NCI-H345 treated with DMSO at 0.1 percent for 48 hours (cell line): ENCODE measurements around the gene CD4.

Experiments used
- DNase-seq: peaks from one replicate; lab custom pipeline; 2025; ENCODE audit not compliant: unreplicated experiment; lab: John Stamatoyannopoulos, UW

CD4 gene

DNA sequence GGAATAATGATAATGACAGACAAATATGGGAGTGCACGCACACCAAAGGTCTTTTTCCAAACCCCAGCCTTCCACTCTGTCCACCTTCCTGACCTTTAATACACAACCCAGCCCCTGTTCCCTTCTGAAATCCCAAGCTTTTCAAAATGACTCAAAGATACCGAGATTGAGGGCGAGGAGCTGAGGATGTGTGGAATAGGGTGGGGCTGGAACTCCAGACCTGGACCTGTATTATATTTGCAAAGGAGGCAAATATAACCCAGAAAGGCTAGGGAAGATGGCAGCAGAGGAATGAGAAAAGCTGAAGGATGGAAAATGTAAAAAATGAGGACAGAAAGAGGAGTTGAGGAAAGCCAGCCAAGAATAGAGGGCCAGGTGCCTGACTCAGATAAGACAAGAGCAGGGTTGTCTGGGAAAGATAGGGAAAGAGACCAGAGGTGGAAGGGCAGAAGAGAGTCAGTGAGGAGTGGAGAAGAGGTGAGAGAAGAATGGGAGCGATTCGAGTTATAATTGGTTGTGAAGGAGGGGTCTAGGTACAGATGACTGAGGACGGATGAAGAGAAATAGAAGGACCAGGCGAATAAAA, 24.2 kb upstream of the CD4 start:
- no peak for DNase-seq

DNA sequence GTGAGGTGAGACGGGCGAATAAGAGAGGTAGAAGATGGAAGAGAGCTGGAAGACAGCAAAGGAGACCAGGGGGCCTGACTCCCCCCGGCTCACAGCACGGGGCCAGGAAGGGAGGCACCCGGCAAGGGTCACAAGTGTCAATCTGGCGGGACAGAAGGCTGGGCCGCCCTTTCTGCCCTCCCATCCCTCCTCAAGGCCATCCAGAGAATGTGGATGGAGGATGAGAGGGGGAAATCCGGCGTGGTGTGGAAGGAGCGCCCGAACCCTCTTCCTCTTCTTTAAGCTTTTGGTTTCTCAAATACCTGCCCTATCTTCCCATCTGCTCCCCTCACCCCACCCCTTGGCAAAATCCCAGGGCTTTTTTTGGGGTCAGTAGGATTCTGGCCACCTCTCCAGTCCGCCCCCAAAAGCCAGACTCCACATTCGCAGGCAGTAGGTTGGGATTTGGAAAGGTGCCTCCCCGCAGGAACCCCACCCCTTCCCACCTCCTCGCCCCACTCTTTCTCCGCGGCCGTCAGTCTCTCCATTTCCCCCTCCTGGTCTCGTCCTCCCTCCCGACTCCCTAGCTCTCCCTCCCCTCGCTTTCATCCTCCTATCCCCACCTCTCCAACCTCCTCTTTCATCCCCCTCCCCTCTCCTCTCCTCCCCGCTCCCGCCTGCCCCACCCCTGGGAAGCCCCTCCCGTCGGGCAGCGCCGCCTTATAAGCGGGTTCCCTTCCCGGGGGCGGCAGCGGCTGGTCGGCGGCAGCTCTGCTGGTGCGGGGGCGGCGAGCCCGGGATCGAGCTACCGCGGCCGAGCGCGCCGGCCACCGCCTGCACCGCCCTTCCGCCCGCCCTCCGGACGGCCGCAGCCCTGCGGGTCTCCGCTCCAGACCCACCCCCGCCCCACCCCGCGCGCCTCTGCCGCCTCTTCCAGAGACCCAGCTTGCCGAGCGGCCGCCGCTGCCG, 23.4 kb upstream of the CD4 start, which contains the start of gene PTMS:
Gene PTMS, plus strand, starts transcription at position 730 of the 948 bp plus-strand sequence. CDS start 343 bp downstream, outside the sequence.
- peak; percentile 87 for DNase-seq

DNA sequence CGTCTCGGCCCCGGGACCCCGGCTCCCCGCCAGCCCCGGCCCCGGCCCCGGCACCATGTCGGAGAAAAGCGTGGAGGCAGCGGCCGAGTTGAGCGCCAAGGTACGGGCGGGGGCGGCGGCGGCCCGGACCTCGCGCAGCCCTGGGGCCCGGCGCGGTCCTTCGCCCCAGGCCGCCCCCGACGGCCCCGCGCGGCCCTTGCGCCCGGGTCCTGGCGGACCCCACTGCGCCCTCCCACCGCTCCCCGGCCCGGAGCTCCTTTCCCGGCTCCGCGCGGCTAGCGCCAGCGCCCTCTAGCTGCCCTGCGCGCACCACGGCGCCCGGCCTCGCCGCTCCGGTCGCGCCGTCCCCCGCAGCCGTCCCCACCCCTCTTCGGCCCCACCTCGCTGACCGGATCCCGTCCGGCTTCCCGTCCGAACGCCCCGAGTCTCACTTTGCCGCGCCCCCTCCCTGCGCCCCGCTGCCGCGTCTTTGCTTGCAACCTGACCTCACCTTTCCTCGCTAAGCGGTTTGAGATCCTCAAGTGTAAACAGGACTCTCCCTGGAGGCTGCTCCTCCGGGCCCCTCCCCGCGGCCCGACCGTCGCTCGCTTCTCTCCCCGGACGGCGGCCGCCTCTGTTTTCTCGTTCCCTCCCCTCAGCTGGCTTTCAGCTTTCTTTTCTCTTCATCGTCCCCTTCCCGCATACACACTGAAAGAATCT, 22.5 kb upstream of the CD4 start:
- peak; percentile 52 for DNase-seq

- no peak for DNase-seq
These were observed 21.7 kb upstream of the CD4 start for GRCh38 chr12:6767353-6768319.

DNA sequence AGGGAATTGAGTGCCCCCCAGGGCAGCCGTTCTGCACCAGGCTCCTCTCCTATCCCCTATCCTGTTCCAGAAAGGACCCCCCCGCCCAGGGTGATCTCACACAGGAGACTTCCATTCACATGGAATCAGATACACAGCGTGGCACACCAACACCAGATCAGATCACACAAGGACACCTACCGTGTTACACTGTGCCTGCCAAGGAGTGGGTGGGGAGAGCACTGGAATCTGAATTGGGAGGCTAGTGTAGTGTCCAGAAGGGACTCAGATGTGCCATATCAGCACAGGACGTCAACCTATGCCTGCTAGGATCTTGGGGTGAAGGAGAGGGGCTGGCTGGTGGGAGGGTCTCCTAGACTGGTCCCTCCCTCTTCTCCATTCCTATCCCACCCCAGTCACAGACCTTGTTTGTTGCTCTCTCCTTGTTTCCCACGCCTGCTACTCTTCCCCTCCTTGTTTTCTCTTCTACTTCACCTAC, 20.9 kb upstream of the CD4 start:
- no peak for DNase-seq

DNA sequence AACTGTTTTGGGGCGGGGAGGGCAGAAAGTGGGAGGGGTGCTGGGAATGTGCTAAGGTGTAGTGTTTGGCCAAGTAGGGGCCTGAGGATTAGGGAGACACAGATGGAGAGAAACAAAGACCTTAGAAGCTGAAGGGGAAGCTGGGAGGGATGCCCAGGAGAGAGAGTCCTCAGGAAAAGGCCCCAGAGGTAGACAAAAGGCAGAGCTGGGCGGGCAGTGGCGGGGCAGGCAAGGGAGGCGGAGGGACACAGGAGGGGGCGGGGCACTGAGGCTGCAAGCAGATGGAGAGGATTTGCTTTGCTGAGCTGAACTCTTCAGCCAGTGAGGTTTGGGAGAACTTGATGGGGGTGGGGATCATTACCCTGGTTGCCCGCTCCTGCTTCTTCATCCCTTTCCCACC, 20.3 kb upstream of the CD4 start:
- DNase-seq = no peak

GRCh38 chr12:6769666-6770065, 19.7 kb upstream of the CD4 start:
- no peak for DNase-seq

- no peak for DNase-seq
These were observed 19.2 kb upstream of the CD4 start for GRCh38 chr12:6770094-6770493.

GRCh38 chr12:6770600-6770999, 18.7 kb upstream of the CD4 start:
- DNase-seq = no peak

GRCh38 chr12:6771091-6771495, 18.2 kb upstream of the CD4 start:
- no peak for DNase-seq

GRCh38 chr12:6771509-6772330, 17.6 kb upstream of the CD4 start:
- no peak for DNase-seq

DNA sequence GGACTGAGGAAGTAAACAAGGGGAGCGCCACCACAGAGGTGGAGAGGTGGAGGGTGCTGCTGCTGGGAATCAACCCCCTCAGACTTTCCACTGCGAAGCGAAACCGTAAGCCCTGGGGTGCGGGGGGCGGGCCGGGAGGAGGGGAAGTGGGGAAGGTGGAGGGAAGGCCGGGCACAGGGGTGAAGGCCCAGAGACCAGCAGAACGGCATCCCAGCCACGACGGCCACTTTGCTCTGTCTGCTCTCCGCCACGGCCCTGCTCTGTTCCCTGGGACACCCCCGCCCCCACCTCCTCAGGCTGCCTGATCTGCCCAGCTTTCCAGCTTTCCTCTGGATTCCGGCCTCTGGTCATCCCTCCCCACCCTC, 17.0 kb upstream of the CD4 start, which contains the start of gene LAG3:
Gene LAG3, plus strand, starts transcription at position 190 of the 365 bp plus-strand sequence. CDS start 333 bp downstream, outside the sequence.
- DNase-seq = no peak

GRCh38 chr12:6772726-6773589, 16.4 kb upstream of the CD4 start:
- DNase-seq = no peak

DNA sequence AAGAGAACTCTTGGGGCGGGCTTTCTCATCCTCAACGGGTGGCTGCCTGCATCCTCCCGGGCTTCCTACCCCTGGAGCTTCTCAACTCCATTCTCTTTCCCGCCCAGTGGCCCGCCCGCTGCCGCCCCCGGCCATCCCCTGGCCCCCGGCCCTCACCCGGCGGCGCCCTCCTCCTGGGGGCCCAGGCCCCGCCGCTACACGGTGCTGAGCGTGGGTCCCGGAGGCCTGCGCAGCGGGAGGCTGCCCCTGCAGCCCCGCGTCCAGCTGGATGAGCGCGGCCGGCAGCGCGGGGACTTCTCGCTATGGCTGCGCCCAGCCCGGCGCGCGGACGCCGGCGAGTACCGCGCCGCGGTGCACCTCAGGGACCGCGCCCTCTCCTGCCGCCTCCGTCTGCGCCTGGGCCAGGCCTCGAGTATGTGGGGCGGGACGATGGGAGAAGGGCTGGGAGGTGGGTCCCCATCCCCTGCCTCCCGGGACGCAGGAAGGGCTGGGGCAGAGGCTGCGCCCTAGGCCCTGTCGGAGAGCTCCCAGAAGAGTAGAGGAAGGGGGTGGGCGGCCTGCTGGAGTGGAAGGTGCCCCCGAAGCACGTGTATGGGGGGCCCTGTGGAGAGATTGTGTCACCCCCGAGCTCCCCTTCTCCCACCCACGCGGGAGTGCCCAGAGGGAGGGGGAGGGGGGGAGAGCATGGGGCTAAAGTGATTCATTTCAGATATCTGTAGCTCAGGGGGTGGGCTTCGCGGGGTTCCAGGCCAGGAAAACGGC, 15.6 kb upstream of the CD4 start:
- DNase-seq = no peak

- DNase-seq = no peak
These were observed 14.7 kb upstream of the CD4 start for GRCh38 chr12:6774499-6775062.

- no peak for DNase-seq
These were observed 13.8 kb upstream of the CD4 start for GRCh38 chr12:6775185-6776174.
